Measurements from ENCODE around the gene MTR. TPM values are rescaled to one million over a fixed set of nuclear protein-coding genes. Genes with fewer than 3 reads are reported as not detected.

Gene MTR
- total RNA-seq, 1 experiment from 2014 or later: 14.2 TPM

DNA sequence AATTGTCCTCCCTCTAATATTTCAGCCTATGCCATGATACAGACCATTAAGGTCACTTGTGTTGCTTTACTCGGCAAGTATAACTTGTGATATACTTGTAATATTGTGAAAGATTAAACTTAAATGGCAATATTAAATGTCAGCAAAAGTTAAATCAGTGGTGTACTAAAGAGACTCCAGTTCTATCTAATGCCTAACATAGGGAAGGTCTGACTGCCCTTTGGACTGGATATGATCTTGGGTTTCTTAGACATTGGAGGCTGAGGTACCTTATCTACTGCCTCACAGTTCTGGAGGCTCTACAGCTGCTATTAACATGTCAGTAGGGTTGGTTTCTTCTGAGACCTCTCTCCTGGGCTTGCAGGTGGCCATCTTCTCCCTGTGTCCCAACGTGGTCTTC lies 119.3 kb downstream of the MTR start:
- ChIA-PET CTCF (no interaction called here), POLR2A (ENCODE audit: unreplicated experiment) (no interaction called here)
- ATAC-seq: no peak
- H3K4me2 ChIP-seq (ENCODE audit: low read length): no peak overlapping the region
- H3K36me3 ChIP-seq (ENCODE audit: low read depth, low read length): no peaks in the 10 kb centered on the region
- intact Hi-C loops (cut with micrococcal nuclease): no loop called here
- no peaks in the 10 kb centered on the region for H3K9me2 ChIP-seq (replicated peaks; ENCODE audit: low read length)
- H3K4me1 ChIP-seq (ENCODE audit: insufficient read depth, low read length): no peaks in the 10 kb centered on the region
- TF ChIP-seq, protein P1, sequence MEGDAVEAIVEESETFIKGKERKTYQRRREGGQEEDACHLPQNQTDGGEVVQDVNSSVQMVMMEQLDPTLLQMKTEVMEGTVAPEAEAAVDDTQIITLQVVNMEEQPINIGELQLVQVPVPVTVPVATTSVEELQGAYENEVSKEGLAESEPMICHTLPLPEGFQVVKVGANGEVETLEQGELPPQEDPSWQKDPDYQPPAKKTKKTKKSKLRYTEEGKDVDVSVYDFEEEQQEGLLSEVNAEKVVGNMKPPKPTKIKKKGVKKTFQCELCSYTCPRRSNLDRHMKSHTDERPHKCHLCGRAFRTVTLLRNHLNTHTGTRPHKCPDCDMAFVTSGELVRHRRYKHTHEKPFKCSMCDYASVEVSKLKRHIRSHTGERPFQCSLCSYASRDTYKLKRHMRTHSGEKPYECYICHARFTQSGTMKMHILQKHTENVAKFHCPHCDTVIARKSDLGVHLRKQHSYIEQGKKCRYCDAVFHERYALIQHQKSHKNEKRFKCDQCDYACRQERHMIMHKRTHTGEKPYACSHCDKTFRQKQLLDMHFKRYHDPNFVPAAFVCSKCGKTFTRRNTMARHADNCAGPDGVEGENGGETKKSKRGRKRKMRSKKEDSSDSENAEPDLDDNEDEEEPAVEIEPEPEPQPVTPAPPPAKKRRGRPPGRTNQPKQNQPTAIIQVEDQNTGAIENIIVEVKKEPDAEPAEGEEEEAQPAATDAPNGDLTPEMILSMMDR (conservative IDR thresholded peaks at IDR 0.05; ENCODE audit: low read depth, low read length): no peak
- no peak for TF ChIP-seq EZH2phosphoT487 (IDR thresholded peaks at IDR 0.05; ENCODE audit: borderline replicate concordance, low read length)
- TF ChIP-seq EZH2 (IDR thresholded peaks at IDR 0.05; ENCODE audit: low read length, unreplicated experiment): no peak
- H3K4me3 ChIP-seq (ENCODE audit: low read length): no peak overlapping the region
- H3K27me3 ChIP-seq (ENCODE audit: low read length): no peaks in the 10 kb centered on the region
- H3K79me2 ChIP-seq (ENCODE audit: low read length): no peaks in the 10 kb centered on the region
- BruUV-seq (replicated peaks): no TSS peak
- no peak overlapping the region for H3K9ac ChIP-seq (ENCODE audit: low read length)
- H3F3A ChIP-seq (ENCODE audit: low read length, unreplicated experiment): no peaks in the 10 kb centered on the region
- no peak overlapping the region for H2AFZ ChIP-seq (ENCODE audit: low read length)
- no peaks in the 10 kb centered on the region for H4K20me1 ChIP-seq (ENCODE audit: low read length)
- H3K9me3 ChIP-seq (ENCODE audit: low read length): no peaks in the 10 kb centered on the region
- no peak for DNase-seq
- H3K27ac ChIP-seq (ENCODE audit: low read length): no peak overlapping the region

DNA sequence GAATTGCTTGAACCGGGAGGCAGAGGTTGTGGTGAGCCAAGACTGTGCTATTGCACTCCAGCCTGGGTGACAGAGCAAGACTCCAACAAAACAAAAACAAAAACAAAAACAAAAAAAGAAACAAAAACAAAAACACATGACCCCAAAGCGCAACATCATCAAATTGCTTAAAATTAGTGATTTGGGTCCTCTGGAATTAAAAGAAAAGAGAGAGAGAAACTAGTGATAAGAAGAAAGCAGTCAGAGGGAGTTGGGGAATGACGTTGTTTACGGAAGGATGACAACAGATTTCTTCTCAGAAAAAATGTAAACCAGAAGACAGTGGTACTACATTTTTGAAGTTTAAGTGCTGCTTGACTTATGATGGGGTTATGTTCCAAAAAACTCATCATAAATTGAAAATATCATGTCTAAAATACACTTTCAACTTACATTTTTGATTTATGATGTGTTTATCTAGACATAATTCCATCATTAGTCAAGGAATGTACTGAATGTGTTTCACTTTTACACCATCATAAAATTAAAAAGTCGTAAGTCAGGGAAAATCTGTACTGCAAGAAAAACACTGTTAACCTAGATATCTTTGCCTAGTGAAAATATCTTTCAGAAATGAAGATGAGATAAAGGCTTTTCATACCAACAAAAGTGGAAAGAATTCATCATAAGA lies 121.2 kb downstream of the MTR start:
- no peaks in the 10 kb centered on the region for H3K9me2 ChIP-seq (replicated peaks; ENCODE audit: low read length)
- H3K4me2 ChIP-seq (ENCODE audit: low read length): no peak overlapping the region
- H3K4me1 ChIP-seq (ENCODE audit: insufficient read depth, low read length): no peaks in the 10 kb centered on the region
- DNase-seq (no peak), ATAC-seq (no peak)
- BruUV-seq (replicated peaks): no TSS peak
- no peaks in the 10 kb centered on the region for H3K36me3 ChIP-seq (ENCODE audit: low read depth, low read length)
- no peaks in the 10 kb centered on the region for H3K27me3 ChIP-seq (ENCODE audit: low read length)
- no peak overlapping the region for H3K27ac ChIP-seq (ENCODE audit: low read length)
- H3F3A ChIP-seq (ENCODE audit: low read length, unreplicated experiment): no peaks in the 10 kb centered on the region
- intact Hi-C loops (cut with micrococcal nuclease): no loop called here
- TF ChIP-seq, protein P1 (conservative IDR thresholded peaks at IDR 0.05; ENCODE audit: low read depth, low read length): no peak
- no peak for TF ChIP-seq EZH2 (IDR thresholded peaks at IDR 0.05; ENCODE audit: low read length, unreplicated experiment)
- TF ChIP-seq EZH2phosphoT487 (IDR thresholded peaks at IDR 0.05; ENCODE audit: borderline replicate concordance, low read length): no peak
- H2AFZ ChIP-seq (ENCODE audit: low read length): no peak overlapping the region
- ChIA-PET CTCF (no interaction called here), POLR2A (ENCODE audit: unreplicated experiment) (no interaction called here)
- H3K9ac ChIP-seq (ENCODE audit: low read length): no peak overlapping the region
- no peaks in the 10 kb centered on the region for H4K20me1 ChIP-seq (ENCODE audit: low read length)
- no peaks in the 10 kb centered on the region for H3K79me2 ChIP-seq (ENCODE audit: low read length)
- no peaks in the 10 kb centered on the region for H3K9me3 ChIP-seq (ENCODE audit: low read length)
- no peak overlapping the region for H3K4me3 ChIP-seq (ENCODE audit: low read length)

GRCh38 chr1:236917448-236917847 lies 122.4 kb downstream of the MTR start:
- no peaks in the 10 kb centered on the region for H4K20me1 ChIP-seq (ENCODE audit: low read length)
- no peak overlapping the region for H2AFZ ChIP-seq (ENCODE audit: low read length)
- intact Hi-C loops (cut with micrococcal nuclease): no loop called here
- no peaks in the 10 kb centered on the region for H3K4me1 ChIP-seq (ENCODE audit: insufficient read depth, low read length)
- H3K27ac ChIP-seq (ENCODE audit: low read length): no peak overlapping the region
- H3K79me2 ChIP-seq (ENCODE audit: low read length): no peaks in the 10 kb centered on the region
- H3K27me3 ChIP-seq (ENCODE audit: low read length): no peaks in the 10 kb centered on the region
- TF ChIP-seq EZH2 (IDR thresholded peaks at IDR 0.05; ENCODE audit: low read length, unreplicated experiment) (no peak), EZH2phosphoT487 (IDR thresholded peaks at IDR 0.05; ENCODE audit: borderline replicate concordance, low read length) (no peak)
- TF ChIP-seq, protein P1 (conservative IDR thresholded peaks at IDR 0.05; ENCODE audit: low read depth, low read length): no peak
- H3F3A ChIP-seq (ENCODE audit: low read length, unreplicated experiment): no peaks in the 10 kb centered on the region
- no peak overlapping the region for H3K4me3 ChIP-seq (ENCODE audit: low read length)
- CTCF ChIA-PET: no interaction called here
- no peak overlapping the region for H3K4me2 ChIP-seq (ENCODE audit: low read length)
- no peaks in the 10 kb centered on the region for H3K9me3 ChIP-seq (ENCODE audit: low read length)
- BruUV-seq (replicated peaks): no TSS peak
- no peaks in the 10 kb centered on the region for H3K36me3 ChIP-seq (ENCODE audit: low read depth, low read length)
- POLR2A ChIA-PET (ENCODE audit: unreplicated experiment): no interaction called here
- ATAC-seq (no peak), DNase-seq (no peak)
- no peak overlapping the region for H3K9ac ChIP-seq (ENCODE audit: low read length)
- no peaks in the 10 kb centered on the region for H3K9me2 ChIP-seq (replicated peaks; ENCODE audit: low read length)
